GM18868 (cell line): Measurements from ENCODE around the gene TFRC.
"Not testable (repeated sequence)": the region's sequence is repeated elsewhere in the genome, so short reads cannot be mapped to it uniquely, and the experiment has no call there.

Experiments used
- ATAC-seq: cut with Tn5 transposase; IDR thresholded peaks from one replicate; pipeline ENCODE4 v1.9.1; 2021; ENCODE audit warnings: mild to moderate bottlenecking, moderate library complexity; ENCODE audit not compliant: unreplicated experiment

The TFRC gene

DNA sequence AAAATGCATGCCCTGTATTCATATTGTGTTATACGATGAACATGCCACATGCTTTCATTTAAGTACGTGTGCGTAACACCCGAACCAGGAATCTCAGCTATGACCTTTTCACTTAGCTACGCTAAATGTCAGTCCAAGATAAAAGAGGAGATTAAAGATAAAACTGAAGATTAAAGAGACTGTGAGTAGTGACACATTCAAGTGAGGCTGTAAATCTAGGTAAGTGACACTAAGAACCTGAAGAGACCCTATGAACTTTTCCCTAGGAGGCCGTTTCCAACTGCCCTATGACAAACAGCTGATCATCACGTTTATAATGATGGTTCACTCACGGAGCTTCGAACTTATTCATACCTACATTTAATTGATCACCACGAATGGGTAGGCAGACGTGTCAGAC lies 32.2 kb downstream of the TFRC start:
- ATAC-seq = no peak

DNA sequence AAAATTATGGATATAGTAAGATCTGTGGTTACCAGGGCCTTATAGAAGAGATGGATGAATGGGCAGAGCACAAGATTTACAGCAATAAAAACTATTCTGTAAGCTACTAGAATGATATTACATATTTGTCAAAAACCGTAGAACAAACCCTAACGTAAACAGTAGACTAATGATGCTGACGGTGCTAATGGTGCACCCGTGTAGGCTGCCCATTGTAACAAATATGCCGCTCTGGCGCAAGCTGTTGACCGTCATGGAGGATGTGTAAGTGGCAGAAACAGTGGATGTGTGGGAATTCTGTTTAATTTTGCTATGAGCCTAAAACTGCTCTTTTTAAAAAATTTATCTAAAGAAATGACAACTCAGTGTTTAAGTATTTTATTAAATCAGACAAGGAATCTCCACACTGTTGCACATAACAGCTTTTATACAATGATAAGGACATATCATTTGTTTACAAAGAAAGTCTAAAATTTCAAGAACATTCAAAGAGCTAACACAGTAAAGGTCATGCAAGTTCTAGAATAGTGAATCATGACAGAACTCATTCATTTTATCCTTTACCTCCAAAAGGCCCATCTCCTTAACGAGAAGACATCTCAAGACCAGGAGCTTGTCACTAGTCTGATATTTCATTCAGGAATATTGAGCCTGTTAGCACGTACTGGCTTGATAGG lies 32.8 kb downstream of the TFRC start:
- no peak for ATAC-seq

- no peak for ATAC-seq
These were observed 34.4 kb downstream of the TFRC start for GRCh38 chr3:196047391-196048030.

GRCh38 chr3:196044513-196044912 lies 37.4 kb downstream of the TFRC start:
- ATAC-seq = no peak

DNA sequence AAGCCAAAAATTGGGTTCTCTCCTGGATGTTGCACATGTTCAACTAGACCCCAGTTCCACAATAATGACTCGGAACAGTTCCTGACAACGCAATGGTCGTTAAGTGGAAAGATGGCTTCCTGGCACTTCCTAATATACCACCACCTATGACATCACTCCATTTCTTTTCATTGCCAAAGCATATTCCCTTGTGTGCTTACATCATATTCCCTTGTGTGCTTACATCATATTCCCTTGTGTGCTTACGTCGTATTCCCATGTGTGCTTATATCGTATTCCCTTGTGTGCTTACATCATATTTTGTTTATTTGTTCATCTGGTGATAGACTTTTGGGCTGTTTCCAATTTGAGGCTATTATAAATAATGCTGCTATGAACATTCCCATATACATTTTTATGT lies 39.2 kb downstream of the TFRC start:
- no peak for ATAC-seq

- no peak for ATAC-seq
These were observed 42.5 kb downstream of the TFRC start for GRCh38 chr3:196039359-196039758.

DNA sequence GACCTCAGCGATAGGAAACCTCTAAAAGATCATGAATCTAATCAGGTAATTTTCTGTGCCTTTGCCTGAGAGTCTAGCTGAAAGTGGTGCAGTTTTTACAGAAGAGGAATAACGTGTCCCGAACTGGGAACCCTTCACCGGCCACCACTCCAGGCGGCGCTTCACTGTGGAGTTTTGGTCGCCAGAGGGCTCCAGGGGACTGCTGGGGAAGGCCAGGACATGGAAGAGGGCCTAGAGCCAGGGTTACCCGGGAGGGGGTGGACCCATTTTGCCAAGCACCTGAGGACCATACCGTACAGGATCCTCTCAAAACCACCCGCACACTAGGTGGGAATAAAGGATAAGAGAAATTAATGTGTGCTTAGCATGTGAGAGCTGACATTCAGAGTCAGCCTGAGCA lies 55.8 kb downstream of the TFRC start:
- ATAC-seq = not testable (repeated sequence)

- no peak for ATAC-seq
These were observed 56.9 kb downstream of the TFRC start for GRCh38 chr3:196024968-196025367.

GRCh38 chr3:196023947-196024346 lies 57.9 kb downstream of the TFRC start:
- no peak for ATAC-seq

GRCh38 chr3:196022499-196022878 lies 59.4 kb downstream of the TFRC start:
- not testable (repeated sequence) for ATAC-seq

DNA sequence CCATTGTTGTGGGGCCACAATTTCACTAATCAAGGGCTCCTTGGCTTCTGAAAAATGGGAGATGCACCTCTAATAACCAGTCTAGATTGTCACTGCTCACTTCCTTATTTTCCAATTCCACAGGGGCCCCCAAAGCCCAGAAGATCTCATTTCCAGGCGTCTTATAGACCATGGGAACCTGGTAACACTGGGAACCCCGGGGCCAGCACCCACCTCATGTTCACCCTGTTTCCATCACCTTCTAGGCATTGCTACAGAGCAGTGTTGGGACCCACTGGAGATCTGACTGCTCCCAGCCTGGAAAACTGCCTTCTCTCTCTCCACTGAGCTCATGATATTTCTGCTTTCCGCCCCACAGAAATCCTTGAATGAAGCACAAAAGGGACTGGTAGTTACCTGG lies 61.5 kb downstream of the TFRC start:
- no peak for ATAC-seq

DNA sequence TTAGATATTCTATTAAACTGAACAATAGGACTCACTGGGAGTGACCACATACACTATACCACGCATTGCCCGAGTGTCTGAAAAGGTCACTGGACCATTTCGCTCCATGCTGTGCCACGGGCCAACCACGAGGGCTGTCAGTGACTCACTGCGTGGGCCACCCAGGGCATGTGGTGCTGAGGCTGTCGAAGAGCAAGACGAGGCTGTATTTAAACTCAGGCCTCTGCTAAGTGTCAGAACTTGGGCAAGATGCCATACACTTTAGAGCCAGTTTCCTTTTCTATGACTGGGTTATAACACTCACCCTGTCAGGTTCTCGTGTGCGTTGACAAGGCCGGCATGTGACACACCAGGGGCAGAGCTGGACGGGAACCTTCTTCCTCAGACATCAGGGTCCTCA lies 62.3 kb downstream of the TFRC start:
- not testable (repeated sequence) for ATAC-seq

DNA sequence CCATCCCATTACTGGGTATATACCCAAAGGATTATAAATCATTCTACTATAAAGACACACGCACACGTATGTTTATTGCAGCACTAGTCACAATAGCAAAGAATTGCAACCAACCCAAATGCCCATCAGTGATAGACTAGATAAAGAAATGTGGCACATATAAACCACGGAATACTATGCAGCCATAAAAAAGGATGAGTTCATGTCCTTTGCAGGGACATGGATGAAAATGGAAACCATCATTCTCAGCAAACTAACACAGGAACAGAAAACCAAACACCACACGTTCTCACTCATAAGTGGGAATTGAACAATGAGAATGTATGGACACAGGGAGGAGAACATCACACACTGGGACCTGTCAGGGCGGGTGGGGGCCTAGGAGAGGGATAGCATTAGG lies 63.7 kb downstream of the TFRC start:
- ATAC-seq = not testable (repeated sequence)

GRCh38 chr3:196016485-196016884 lies 65.4 kb downstream of the TFRC start:
- no peak for ATAC-seq

DNA sequence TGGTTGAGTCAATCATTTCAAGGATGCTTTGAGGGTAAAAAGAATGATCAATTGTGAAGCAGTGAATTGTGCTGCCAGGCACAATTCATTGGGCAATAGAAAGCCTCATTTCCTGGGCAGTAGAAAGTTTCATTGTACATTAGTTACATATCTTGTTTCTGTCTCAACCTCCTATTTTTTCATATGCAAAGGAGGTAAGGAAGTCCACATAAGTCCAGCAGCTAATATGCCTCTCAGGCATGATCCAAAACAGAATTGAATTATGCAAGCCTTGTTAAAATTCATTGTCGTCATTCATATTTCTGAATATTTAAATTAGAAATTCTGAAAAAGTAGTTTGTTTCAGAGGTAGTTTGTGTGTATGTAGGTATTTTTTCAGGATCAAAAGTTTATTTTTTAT lies 65.8 kb downstream of the TFRC start:
- ATAC-seq = no peak

- no peak for ATAC-seq
These were observed 68.1 kb downstream of the TFRC start for GRCh38 chr3:196013587-196014487.

DNA sequence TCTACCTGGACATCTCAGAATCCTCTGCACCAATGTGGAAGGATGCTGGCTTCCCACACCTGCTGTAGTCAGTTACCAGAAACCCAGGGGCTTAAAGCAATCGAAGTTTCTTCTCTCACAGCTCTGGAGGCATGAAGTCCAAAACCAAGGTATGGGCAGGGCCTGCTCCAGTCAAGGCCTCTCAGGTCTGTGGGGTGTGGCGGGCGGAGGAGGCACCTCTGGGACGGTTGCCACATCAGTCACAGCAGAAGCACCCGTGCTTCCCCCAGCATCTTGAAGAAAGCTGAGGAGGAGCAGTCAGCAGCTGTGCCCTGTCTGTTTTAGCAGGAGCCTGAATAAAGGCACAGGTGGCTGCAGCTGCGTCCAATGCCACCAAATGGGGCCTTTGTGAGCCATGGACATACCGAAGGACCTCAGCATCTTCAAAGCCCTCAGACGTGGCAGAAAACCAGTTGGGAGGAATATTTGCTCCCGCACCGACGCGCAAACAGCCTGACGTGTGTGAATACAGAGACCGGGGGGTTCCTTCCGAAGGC lies 68.9 kb downstream of the TFRC start:
- ATAC-seq = no peak

GRCh38 chr3:196012481-196012880 lies 69.4 kb downstream of the TFRC start:
- ATAC-seq = no peak

DNA sequence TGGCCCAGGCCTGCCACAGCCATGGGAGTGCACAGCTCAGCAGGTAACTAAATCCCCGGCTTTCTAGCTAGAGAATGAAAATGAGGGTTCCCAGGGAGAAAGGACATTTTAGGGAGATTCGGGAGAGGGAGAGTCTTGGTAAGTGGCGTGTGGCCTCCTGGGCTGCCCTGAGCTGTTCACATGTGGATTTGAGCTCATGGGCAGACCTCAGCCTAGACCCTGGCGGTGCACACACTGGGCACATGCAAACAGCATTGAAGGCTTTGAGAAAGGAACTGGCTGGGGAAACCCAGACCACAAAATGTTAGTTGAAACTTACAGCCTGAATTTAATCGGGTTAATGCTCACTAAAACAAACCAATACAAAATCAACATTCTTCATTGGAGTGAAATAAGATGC lies 72.4 kb downstream of the TFRC start:
- ATAC-seq = no peak

- no peak for ATAC-seq
These were observed 73.0 kb downstream of the TFRC start for GRCh38 chr3:196008929-196009328.

DNA sequence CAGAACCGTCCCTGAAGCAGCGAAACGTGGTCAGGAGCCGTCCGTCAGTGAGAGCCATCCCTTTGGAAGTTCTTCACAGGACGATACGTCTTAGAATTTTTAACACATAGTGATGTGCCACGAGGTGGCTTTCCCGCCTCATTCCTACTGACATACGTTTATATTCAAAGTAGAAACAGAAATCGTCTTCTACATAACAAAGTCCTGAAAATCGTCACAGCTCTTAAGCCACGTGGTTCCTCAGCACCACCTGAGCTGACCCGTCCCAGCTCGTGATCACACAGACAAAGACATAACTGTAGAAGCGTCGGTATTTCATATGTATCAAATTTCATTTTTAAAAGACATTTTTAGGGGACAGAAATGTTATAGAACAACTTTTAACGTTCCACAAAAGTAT lies 73.5 kb downstream of the TFRC start:
- ATAC-seq = no peak
